Hematopoietic multipotent progenitor cell treated with erythropoietin and hydrocortisone succinate and interleukin-3 and kit ligand, for 4 days (in vitro differentiated cells): ENCODE results near the gene ESPNL.

Experiments used
- DNase-seq: peaks from one replicate; pipeline ENCODE4 v3.0.0-alpha.2; 2015

ESPNL gene

GRCh38 chr2:238176613-238177012, 76.5 kb downstream of the ESPNL start:
- peak; percentile 37 for DNase-seq

GRCh38 chr2:238180554-238180953, 80.4 kb downstream of the ESPNL start:
- DNase-seq = no peak

GRCh38 chr2:238182362-238182761, 82.2 kb downstream of the ESPNL start:
- no peak for DNase-seq
